ENCODE results near the gene RNPS1. TPM values are rescaled to one million over a fixed set of nuclear protein-coding genes. Genes with fewer than 3 reads are reported as not detected.
A peak's percentile ranks its signal among the peaks of the same experiment; 100 is the strongest.

The RNPS1 gene
- total and polyA plus RNA-seq, 8 donors = 109 to 208 (median 194) TPM

- H3K4me1 ChIP-seq = peaks cover 33 to 57% of the 10 kb centered on the region in 2 donors
- no peaks in the 10 kb centered on the region for H3K9me3 ChIP-seq
- no peaks in the 10 kb centered on the region for H3K27me3 ChIP-seq
- peaks cover 0 to 58% of the 10 kb centered on the region in 2 donors for H3K36me3 ChIP-seq
- H3K4me3 ChIP-seq = no peak overlapping the region
- H3K27ac ChIP-seq = no peak overlapping the region
- TF ChIP-seq CTCF (IDR thresholded peaks at IDR 0.05) = no peak
- DNase-seq (no peak), ATAC-seq (no peak)
- intact Hi-C loops (cut with DNase I) = no loop called here
Measured at GRCh38 chr16:2209258-2210008, 58.5 kb downstream of the RNPS1 start.

GRCh38 chr16:2208772-2209171, 59.2 kb downstream of the RNPS1 start:
- ATAC-seq = no peak
- Histone ChIP-seq H3K9me3 (no peaks in the 10 kb centered on the region), H3K27me3 (no peaks in the 10 kb centered on the region), H3K27ac (no peak overlapping the region), H3K36me3 (peaks cover 0 to 58% of the 10 kb centered on the region in 2 donors), H3K4me1 (peaks cover 31 to 56% of the 10 kb centered on the region in 2 donors), H3K4me3 (no peak overlapping the region)
- no peak for DNase-seq
- no peak for TF ChIP-seq CTCF (IDR thresholded peaks at IDR 0.05)
- intact Hi-C loops (cut with DNase I) = no loop called here

GRCh38 chr16:2208308-2208707, 59.6 kb downstream of the RNPS1 start:
- Histone ChIP-seq H3K27me3 (no peaks in the 10 kb centered on the region), H3K4me3 (no peak overlapping the region), H3K4me1 (peaks cover 26 to 51% of the 10 kb centered on the region in 2 donors), H3K27ac (no peak overlapping the region), H3K36me3 (peaks cover 0 to 58% of the 10 kb centered on the region in 2 donors), H3K9me3 (no peaks in the 10 kb centered on the region)
- no peak for ATAC-seq
- intact Hi-C loops (cut with DNase I) = no loop called here
- no peak for TF ChIP-seq CTCF (IDR thresholded peaks at IDR 0.05)
- DNase-seq = no peak

- no peaks in the 10 kb centered on the region for H3K9me3 ChIP-seq
- no peak overlapping the region for H3K27ac ChIP-seq
- ATAC-seq (no peak), DNase-seq (no peak)
- H3K27me3 ChIP-seq = no peaks in the 10 kb centered on the region
- H3K4me1 ChIP-seq = peaks cover 22 to 47% of the 10 kb centered on the region in 2 donors
- intact Hi-C loops (cut with DNase I) = no loop called here
- H3K36me3 ChIP-seq = peaks cover 0 to 58% of the 10 kb centered on the region in 2 donors
- H3K4me3 ChIP-seq = no peak overlapping the region
- no peak for TF ChIP-seq CTCF (IDR thresholded peaks at IDR 0.05)
Measured at GRCh38 chr16:2207872-2208271, 60.1 kb downstream of the RNPS1 start.

- no peaks in the 10 kb centered on the region for H3K27me3 ChIP-seq
- peaks cover 13 to 37% of the 10 kb centered on the region in 2 donors for H3K4me1 ChIP-seq
- DNase-seq (no peak), ATAC-seq (no peak)
- no peak for TF ChIP-seq CTCF (IDR thresholded peaks at IDR 0.05)
- intact Hi-C loops (cut with DNase I) = no loop called here
- H3K36me3 ChIP-seq = peaks cover 0 to 50% of the 10 kb centered on the region in 2 donors
- no peaks in the 10 kb centered on the region for H3K9me3 ChIP-seq
- peak overlapping the region in 1 of 2 donors; percentile 95 for H3K27ac ChIP-seq
- H3K4me3 ChIP-seq = peak overlapping the region in 1 of 2 donors; percentile 74
Measured at GRCh38 chr16:2206780-2207433, 61.0 kb downstream of the RNPS1 start.

Measured in left lung (tissue), 10 donors.